Measurements from ENCODE around the gene CERK. TPM values are rescaled to one million over a fixed set of nuclear protein-coding genes. Genes with fewer than 3 reads are reported as not detected.
"Not testable (repeated sequence)": the region's sequence is repeated elsewhere in the genome, so short reads cannot be mapped to it uniquely, and the experiment has no call there.

CERK gene
- total RNA-seq, 2 experiments from 2014 or later: 54.4 to 55.0 TPM

DNA sequence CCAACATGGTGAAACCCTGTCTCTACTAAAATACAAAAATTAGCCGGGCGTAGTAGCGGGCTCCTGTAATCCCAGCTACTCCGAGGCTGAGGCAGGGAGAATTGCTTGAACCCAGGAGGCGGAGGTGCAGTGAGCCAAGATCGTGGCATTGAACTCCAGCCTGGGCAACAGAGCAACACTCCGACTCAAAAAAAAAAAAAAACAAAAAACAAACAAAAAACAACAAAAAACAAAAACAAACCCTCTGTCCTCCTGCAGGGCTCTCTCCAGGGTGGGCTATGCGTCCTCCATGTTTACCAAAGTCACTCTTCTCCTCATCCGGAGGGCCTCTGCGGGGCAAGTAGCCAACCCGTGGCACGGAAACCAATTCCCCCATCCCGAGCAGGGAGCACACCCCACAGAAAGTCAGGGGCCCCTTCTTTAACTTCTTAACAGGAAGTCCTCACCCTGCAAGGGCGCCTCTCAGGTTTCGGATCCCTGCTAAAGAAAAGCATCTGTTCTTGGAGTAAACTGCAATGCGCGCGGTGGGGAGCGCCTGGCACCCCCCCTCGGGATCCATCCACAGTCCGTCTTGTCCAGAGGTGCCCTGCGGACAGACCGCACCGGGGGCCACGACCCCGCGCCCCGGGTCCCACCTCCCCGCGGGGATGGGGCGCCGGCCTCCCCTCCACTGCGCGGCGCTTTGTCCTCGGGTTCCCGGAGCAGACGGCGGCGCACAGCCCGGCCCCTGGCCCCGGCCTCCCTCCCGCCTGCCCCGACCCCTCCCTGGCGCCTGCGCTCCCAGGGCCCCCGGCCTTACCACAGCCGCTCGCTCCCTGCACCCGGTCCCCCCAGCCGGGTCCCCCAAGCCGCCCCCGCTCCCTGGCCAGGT, 712 bp downstream of the CERK start:
- H3K9me3 Mint-ChIP-seq: no peaks in the 10 kb centered on the region
- ChIA-PET POLR2A (interaction anchor here (1.5 kb wide), 1 partner anchor 25 kb away, joined by 4 read pairs; the partner anchor contains the start of gene TBC1D22A), CTCF (interaction anchor here (2.0 to 2.2 kb wide), 2 partner anchors 12 to 66 kb away, joined by 5 to 7 read pairs; no protein-coding TSS in a partner anchor)
- peaks cover 38% of the 10 kb centered on the region for H3K4me1 Mint-ChIP-seq (ENCODE audit: low read depth)
- no peaks in the 10 kb centered on the region for H3K27me3 Mint-ChIP-seq
- intact Hi-C loops (cut with micrococcal nuclease): loop anchor here (1.0 to 5.0 kb wide), 3 partner anchors 54 to 175 kb away; no protein-coding TSS in a partner anchor
- H3K27ac Mint-ChIP-seq: peak overlapping the region; percentile 93
- DNase-seq: peak; percentile 67
- peak overlapping the region; percentile 96 for H3K4me3 Mint-ChIP-seq
- peaks cover 13% of the 10 kb centered on the region for H3K36me3 Mint-ChIP-seq

DNA sequence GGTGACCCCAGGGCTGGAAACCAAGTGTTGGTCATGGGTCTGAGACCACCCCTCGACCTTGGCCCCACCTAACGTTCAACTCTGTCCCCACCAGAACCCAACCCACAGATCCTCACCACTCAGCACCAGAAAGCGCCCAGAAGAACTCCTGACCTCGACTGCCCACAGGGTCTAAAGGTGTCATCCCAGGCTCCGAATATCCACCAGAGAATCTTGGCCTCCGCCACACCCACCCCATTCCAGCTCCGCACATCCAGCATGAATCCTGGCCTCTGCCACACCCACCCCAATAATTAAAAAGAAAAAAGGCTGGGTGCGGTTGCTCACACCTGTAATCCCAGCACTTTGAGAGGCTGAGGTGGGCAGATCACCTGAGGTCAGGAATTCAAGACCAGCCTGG, 1.3 kb downstream of the CERK start:
- no peaks in the 10 kb centered on the region for H3K9me3 Mint-ChIP-seq
- intact Hi-C loops (cut with micrococcal nuclease): loop anchor here (1.0 to 5.0 kb wide), 3 partner anchors 55 to 174 kb away; no protein-coding TSS in a partner anchor
- H3K27me3 Mint-ChIP-seq: no peaks in the 10 kb centered on the region
- H3K27ac Mint-ChIP-seq: peak overlapping the region; percentile 93
- H3K4me1 Mint-ChIP-seq (ENCODE audit: low read depth): peaks cover 40% of the 10 kb centered on the region
- peaks cover 16% of the 10 kb centered on the region for H3K36me3 Mint-ChIP-seq
- peak overlapping the region; percentile 96 for H3K4me3 Mint-ChIP-seq
- no peak for DNase-seq
- ChIA-PET CTCF (interaction anchor here (1.2 to 2.2 kb wide), 4 partner anchors 13 to 369 kb away, joined by 3 to 7 read pairs (median 6); no protein-coding TSS in a partner anchor), POLR2A (interaction anchor here (1.5 kb wide), 1 partner anchor 26 kb away, joined by 4 read pairs; the partner anchor contains the start of gene TBC1D22A)

DNA sequence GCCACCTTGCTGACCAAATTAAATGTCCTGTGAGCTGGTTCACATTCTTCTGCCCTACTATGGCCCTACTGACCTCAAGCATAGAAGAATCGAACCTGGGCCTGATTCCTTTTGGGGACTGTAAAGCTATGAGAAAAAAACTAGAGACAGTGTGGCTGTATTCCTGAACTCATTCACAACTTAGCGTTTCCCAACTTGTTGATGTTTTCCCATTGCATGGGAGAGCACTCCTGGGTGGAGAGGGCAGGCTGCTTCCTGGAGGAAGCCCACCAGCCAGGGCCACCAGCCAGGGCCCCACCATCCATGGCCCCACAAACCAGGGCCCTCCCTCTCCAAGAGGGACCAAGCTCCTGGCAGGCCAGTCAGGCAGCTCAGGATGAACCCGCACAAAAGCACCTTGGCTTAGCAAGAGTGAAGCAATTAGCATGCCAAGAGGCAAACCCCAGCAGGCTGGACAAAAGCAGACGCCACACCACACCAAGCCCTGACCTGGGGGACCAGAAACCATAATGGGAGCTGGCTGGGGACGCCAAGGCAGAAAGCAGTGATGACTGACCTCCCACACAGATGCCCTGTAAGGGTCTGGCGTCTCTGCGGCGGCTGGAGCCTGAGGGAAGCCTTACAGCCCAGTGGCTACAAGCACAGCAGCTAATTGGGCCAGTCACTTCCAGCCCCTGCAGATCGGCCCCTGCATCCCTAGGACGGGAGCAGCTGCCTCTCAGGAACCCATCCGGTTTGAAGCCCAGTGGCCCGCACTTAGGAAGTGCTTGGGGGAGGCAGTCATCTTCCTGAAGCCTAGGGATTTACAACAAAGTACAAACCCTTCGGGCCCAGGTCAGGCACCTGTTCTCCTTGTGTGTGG, 2.1 kb downstream of the CERK start:
- no peaks in the 10 kb centered on the region for H3K9me3 Mint-ChIP-seq
- intact Hi-C loops (cut with micrococcal nuclease): loop anchor here (5.0 kb wide), 2 partner anchors 124 to 174 kb away; no protein-coding TSS in a partner anchor

DNA sequence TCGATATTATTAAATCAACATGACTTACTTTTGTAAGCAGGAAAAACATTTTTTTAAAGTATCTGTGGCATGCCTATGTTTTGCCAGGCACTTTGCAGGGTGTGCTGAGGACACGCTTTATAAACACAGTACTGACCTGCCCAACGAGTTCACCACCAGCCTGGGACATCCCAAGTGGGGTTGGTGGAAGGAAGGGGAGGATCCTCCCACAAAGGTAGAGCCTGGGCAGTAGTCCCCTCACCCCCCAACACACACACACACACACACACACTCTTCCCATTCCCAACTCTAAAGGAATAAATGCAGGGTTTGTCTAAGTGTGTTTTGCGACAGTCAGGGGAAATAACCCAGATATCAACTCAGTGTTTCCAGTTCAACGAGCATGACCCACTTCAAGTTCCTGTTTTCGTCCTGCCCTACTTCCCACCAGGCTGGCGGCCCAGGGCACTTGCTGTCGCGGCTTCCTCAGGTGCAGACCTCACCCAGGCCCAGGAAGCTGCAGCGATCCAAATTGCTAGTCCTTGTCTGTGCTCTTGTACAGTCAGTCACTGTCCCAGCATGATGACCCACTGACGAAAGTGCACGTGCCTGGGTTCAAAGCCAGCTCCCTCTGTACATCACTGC, 3.1 kb downstream of the CERK start:
- no peaks in the 10 kb centered on the region for H3K9me3 Mint-ChIP-seq
- peaks cover 22% of the 10 kb centered on the region for H3K36me3 Mint-ChIP-seq
- POLR2A ChIA-PET: interaction anchor here (1.5 kb wide), 1 partner anchor 30 kb away, joined by 4 read pairs; no protein-coding TSS in a partner anchor
- DNase-seq: peak; percentile 79
- H3K27me3 Mint-ChIP-seq: no peaks in the 10 kb centered on the region
- H3K4me3 Mint-ChIP-seq: peak overlapping the region; percentile 96
- intact Hi-C loops (cut with micrococcal nuclease): loop anchor here (5.0 kb wide), 2 partner anchors 123 to 173 kb away; no protein-coding TSS in a partner anchor
- peaks cover 55% of the 10 kb centered on the region for H3K4me1 Mint-ChIP-seq (ENCODE audit: low read depth)
- CTCF ChIA-PET: interaction anchor here (1.0 to 2.2 kb wide), 6 partner anchors 14 to 172 kb away, joined by 3 to 9 read pairs (median 7); no protein-coding TSS in a partner anchor
- peak overlapping the region; percentile 93 for H3K27ac Mint-ChIP-seq

More for the DNA sequence above, 2.1 kb downstream of the CERK start:
- peaks cover 48% of the 10 kb centered on the region for H3K4me1 Mint-ChIP-seq (ENCODE audit: low read depth)
- H3K36me3 Mint-ChIP-seq: peaks cover 19% of the 10 kb centered on the region
- CTCF ChIA-PET: interaction anchor here (1.0 to 2.2 kb wide), 7 partner anchors 13 to 368 kb away, joined by 3 to 9 read pairs (median 7); no protein-coding TSS in a partner anchor
- POLR2A ChIA-PET: interaction anchor here (1.5 kb wide), 2 partner anchors 27 to 29 kb away, joined by 4 read pairs; partner anchors contain the start of gene TBC1D22A
- peak overlapping the region; percentile 96 for H3K4me3 Mint-ChIP-seq
- H3K27ac Mint-ChIP-seq: peak overlapping the region; percentile 93
- no peak for DNase-seq
- no peaks in the 10 kb centered on the region for H3K27me3 Mint-ChIP-seq

DNA sequence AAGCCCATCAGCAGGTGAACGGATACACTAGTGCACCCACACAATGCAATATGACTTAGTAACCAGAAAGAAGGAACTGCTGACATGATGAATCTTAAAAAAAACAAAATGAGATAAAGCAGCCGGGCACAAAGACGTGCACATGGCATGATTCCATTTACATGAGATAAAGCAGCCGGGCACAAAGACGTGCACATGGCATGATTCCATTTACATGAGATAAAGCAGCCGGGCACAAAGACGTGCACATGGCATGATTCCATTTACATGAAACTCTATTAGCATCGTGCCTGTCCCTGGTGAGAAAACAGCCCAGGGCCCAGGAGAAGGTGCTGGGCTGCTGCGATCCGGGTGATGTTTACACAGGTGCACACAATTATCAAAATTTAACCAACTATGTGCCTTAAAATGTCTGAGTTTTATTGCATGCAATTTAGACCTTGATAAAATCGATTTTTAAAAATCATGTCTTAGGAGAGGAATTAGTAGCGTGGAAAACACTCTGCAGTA, 3.8 kb downstream of the CERK start:
- H3K9me3 Mint-ChIP-seq; H3K27me3 Mint-ChIP-seq; DNase-seq; POLR2A ChIA-PET; intact Hi-C loops (cut with micrococcal nuclease): not testable (repeated sequence)
- peak overlapping the region; percentile 55 for H3K4me3 Mint-ChIP-seq
- H3K36me3 Mint-ChIP-seq: peaks cover 22% of the 10 kb centered on the region
- CTCF ChIA-PET: interaction anchor here (0.7 kb wide), 1 partner anchor 170 kb away, joined by 4 read pairs; no protein-coding TSS in a partner anchor
- peak overlapping the region; percentile 93 for H3K27ac Mint-ChIP-seq
- peaks cover 56% of the 10 kb centered on the region for H3K4me1 Mint-ChIP-seq (ENCODE audit: low read depth)

DNA sequence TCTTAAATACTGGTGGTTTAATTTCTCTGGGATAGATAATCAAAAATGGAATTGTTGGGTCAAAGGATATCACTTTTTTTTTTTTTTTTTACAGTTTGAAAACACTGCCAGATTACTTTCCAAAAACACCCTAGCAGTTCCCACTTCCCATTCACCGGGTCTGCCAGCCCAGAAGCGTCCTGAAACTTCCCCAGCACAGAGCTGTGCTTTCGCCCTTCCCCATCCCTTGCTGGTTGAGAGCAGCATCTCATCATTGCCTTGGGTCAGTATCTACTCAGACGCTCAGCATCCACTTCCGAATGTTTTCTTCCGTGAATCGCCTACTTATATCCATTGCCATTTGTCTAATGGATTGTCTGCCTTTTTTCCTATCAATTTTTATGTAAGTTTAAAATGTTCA, 5.5 kb downstream of the CERK start:
- ChIA-PET POLR2A (interaction anchor here (0.6 kb wide), 1 partner anchor 32 kb away, joined by 3 read pairs; no protein-coding TSS in a partner anchor), CTCF (interaction anchor here (1.0 to 1.1 kb wide), 2 partner anchors 26 to 169 kb away, joined by 3 to 4 read pairs; no protein-coding TSS in a partner anchor)
- DNase-seq: no peak
- Mint-ChIP-seq H3K4me1 (ENCODE audit: low read depth) (peaks cover 62% of the 10 kb centered on the region), H3K36me3 (peaks cover 22% of the 10 kb centered on the region), H3K27me3 (no peaks in the 10 kb centered on the region), H3K4me3 (no peak overlapping the region), H3K27ac (peak overlapping the region; percentile 42), H3K9me3 (no peaks in the 10 kb centered on the region)
- intact Hi-C loops (cut with micrococcal nuclease): no loop called here

DNA sequence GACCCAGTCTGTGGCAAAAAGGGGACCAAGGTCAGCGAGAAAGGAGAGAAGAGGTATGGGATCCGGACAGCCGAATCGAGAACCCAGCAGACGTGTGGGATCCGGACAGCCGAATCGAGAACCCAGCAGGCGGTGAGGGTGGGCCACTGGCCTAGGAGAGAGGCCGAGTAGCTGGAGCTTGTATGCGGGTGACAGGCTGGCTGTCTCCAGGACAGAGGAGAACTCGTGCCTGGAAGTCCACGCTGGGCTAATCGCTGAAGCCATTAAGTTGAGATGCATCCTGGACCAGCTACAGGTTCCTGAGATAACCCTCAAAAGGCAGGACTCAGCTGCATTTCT, 6.0 kb downstream of the CERK start:
- H3K4me1 Mint-ChIP-seq (ENCODE audit: low read depth): peaks cover 62% of the 10 kb centered on the region
- intact Hi-C loops (cut with micrococcal nuclease): no loop called here
- no peaks in the 10 kb centered on the region for H3K27me3 Mint-ChIP-seq
- ChIA-PET POLR2A (no interaction called here), CTCF (interaction anchor here (1.1 to 1.8 kb wide), 2 partner anchors 27 to 168 kb away, joined by 4 to 5 read pairs; no protein-coding TSS in a partner anchor)
- no peak for DNase-seq
- H3K4me3 Mint-ChIP-seq: no peak overlapping the region
- no peaks in the 10 kb centered on the region for H3K9me3 Mint-ChIP-seq
- peak overlapping the region; percentile 71 for H3K27ac Mint-ChIP-seq
- peaks cover 21% of the 10 kb centered on the region for H3K36me3 Mint-ChIP-seq

DNA sequence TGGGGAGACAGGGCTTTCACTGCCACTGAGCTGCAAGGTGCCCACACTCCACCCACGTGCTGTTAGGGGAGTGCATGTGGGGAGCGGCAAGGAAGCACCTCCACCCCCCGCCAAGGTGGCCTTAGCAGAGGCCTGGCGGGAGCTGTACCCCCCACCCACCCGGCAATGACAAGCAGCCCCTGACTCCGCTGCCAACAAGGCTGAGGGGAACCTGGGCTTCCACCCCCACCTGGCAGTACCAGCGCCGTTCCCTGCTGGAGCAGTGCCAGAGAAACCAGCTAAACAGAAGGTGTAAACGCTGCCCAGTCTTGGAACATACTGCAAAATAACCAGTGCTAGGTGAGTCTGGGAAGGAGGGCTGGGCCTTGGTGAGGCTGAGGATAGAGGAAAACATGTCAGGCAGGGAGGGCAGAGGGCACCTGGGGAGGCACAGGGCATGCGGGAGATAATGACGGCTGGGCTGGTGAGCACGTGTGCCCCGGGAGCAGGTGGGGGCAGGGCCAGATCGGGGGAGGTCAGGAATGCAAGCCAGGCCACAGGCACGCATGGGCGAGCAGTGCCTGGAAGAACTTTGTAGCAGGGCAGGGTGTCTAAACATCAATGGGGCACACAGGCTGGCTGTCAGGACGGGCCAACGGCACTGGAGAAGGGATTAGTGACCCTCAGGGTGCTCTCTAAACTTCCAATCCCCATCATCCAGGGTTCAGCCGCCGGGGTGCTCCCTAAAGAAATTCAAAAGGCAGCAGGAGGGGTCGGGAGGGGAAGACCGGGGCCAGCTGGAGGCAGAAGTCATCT, 6.6 kb downstream of the CERK start:
- no peak for DNase-seq
- peak overlapping the region; percentile 71 for H3K27ac Mint-ChIP-seq
- intact Hi-C loops (cut with micrococcal nuclease): no loop called here
- H3K27me3 Mint-ChIP-seq: no peaks in the 10 kb centered on the region
- ChIA-PET POLR2A (no interaction called here), CTCF (interaction anchor here (0.6 to 1.8 kb wide), 3 partner anchors 31 to 168 kb away, joined by 3 to 5 read pairs (median 3); partner anchors contain the start of gene TBC1D22A)
- peaks cover 60% of the 10 kb centered on the region for H3K4me1 Mint-ChIP-seq (ENCODE audit: low read depth)
- H3K36me3 Mint-ChIP-seq: peaks cover 18% of the 10 kb centered on the region
- H3K9me3 Mint-ChIP-seq: no peaks in the 10 kb centered on the region
- peak overlapping the region; percentile 13 for H3K4me3 Mint-ChIP-seq

DNA sequence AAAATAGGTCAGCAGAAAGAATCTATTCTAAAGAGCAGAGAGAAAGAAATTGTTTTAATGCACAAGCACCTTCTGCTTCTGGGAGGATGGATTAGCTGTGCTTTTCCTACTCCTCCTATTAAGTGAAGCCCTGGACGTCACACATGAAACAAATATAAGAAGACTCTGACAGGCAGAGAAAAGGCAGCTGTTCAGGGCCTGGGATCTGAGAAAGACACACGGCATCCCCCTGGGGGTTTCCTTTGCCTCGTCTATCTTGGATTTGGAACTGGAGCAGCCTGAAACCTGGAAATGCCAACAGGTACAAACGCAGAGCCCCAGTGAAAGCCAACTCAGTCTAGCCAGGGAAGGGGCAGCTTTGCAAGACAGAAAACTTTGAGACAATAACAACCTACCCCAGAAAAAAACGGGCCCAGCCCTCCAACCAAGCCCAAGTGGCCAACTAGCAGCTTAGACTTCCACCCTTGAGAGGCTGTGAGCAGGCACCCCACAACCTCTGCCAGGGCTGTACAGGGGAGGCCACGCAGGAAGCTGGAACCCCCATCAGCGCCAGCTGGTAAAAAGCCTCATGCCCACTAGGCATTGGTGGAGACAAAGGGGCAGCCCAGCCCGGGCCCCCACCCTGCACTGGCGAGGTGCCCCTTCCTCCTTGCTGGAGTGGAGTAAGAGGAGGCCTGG, 7.3 kb downstream of the CERK start:
- no peak for DNase-seq
- intact Hi-C loops (cut with micrococcal nuclease): no loop called here
- CTCF ChIA-PET: interaction anchor here (0.5 to 1.8 kb wide), 4 partner anchors 32 to 726 kb away, joined by 3 to 5 read pairs (median 3); partner anchors contain the start of gene TBC1D22A
- Mint-ChIP-seq H3K4me1 (ENCODE audit: low read depth) (peaks cover 54% of the 10 kb centered on the region), H3K9me3 (no peaks in the 10 kb centered on the region), H3K27ac (peak overlapping the region; percentile 58), H3K4me3 (no peak overlapping the region), H3K27me3 (no peaks in the 10 kb centered on the region), H3K36me3 (peaks cover 18% of the 10 kb centered on the region)
- POLR2A ChIA-PET: no interaction called here

DNA sequence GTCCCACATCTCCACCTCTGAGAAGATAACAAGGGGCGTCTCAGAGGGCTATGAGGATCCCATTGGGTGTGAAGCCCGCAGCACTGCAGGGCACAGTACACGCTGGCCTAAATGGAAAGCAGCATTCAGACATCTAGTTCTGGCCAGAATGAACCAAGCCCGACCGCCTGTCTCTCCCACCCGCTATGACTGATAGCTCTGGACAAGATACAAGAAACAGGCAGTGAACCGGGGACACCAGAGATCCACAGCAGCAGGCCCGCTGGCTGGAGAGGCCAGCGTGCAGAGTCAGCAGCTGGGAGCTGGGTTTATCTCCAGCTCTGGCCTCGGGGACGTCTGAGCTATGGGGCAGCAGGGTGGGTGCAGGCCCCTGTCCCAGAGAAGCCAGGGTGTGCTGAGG, 9.6 kb downstream of the CERK start:
- CTCF ChIA-PET: interaction anchor here (1.6 kb wide), 1 partner anchor 30 kb away, joined by 5 read pairs; no protein-coding TSS in a partner anchor
- H3K4me3 Mint-ChIP-seq: no peak overlapping the region
- peaks cover 43% of the 10 kb centered on the region for H3K4me1 Mint-ChIP-seq (ENCODE audit: low read depth)
- no peaks in the 10 kb centered on the region for H3K9me3 Mint-ChIP-seq
- POLR2A ChIA-PET: no interaction called here
- H3K36me3 Mint-ChIP-seq: peaks cover 18% of the 10 kb centered on the region
- no peak for DNase-seq
- intact Hi-C loops (cut with micrococcal nuclease): no loop called here
- no peaks in the 10 kb centered on the region for H3K27me3 Mint-ChIP-seq
- no peak overlapping the region for H3K27ac Mint-ChIP-seq

All from activated CD4-positive, alpha-beta memory T cell treated with anti-CD3 and anti-CD28 coated beads for 36 hours (primary cell).